Transverse colon (tissue), 4 donors: Measurements from ENCODE around the gene RELA. TPM values are rescaled to one million over a fixed set of nuclear protein-coding genes. Genes with fewer than 3 reads are reported as not detected.

ENCODE experiments used
- DNase-seq: peaks from one replicate; pipeline ENCODE4 v3.0.0-alpha.2; 2019
- H3K27ac ChIP-seq, 4 donors: fragments of 200-600 bp; sonication (generic); 2 replicates each; pipeline ENCODE4 v1.5.1; 2016 to 2018; ENCODE audit warnings: inconsistent platforms in 4 of 4
- H3K27me3 ChIP-seq: fragments of 200-600 bp; sonication (generic); 2 replicates; pipeline ENCODE4 v1.5.1; 2017; ENCODE audit warnings: inconsistent platforms
- H3K36me3 ChIP-seq, 4 donors: fragments of 200-600 bp; sonication (generic); 2 replicates each; pipeline ENCODE4 v1.5.1; 2017 to 2019; ENCODE audit warnings: inconsistent platforms in 4 of 4
- H3K4me1 ChIP-seq, 4 donors: fragments of 200-600 bp; sonication (generic); 2 replicates each; pipeline ENCODE4 v1.5.1; 2017 to 2020; ENCODE audit warnings: inconsistent platforms in 4 of 4
- H3K4me3 ChIP-seq, 4 donors: fragments of 200-600 bp; sonication (generic); 1 replicate in 1 of 4; 2 replicates in 3 of 4; pipeline versions ENCODE4 v1.5.1 to v1.6.1; 2017 to 2019; ENCODE audit warnings: inconsistent platforms in 4 of 4
- H3K9me3 ChIP-seq, 2 donors: fragments of 200-600 bp; sonication (generic); 2 replicates each; pipeline ENCODE4 v1.5.1; 2017 to 2019; ENCODE audit warnings: inconsistent platforms in 2 of 2
- EP300 ChIP-seq: sonication (generic); formaldehyde crosslinking; IDR thresholded peaks from one replicate; pipeline ENCODE4 v1.6.1; 2017; ENCODE audit warnings: antibody characterized with exemption, low read depth
- POLR2A ChIP-seq: fragments of 450-650 bp; IDR thresholded peaks from one replicate; pipeline ENCODE4 v1.6.1; 2016; ENCODE audit warnings: antibody characterized with exemption, mild to moderate bottlenecking, moderate library complexity
- POLR2AphosphoS5 ChIP-seq, 3 donors: sonication (generic); formaldehyde crosslinking; IDR thresholded peaks; one replicate each; pipeline ENCODE4 v1.6.1; 2016; ENCODE audit warnings: antibody characterized with exemption in 3 of 3
- WGBS, 2 donors: methylation state at CpG; one replicate each; pipeline ENCODE4 v1.1.5; 2018; ENCODE audit warnings: low coverage in 1 of 2; 5-methylcytosine and 5-hydroxymethylcytosine counted together
- in situ Hi-C, 4 donors: fragments of 200-750 bp; cut with MboI; loops; one replicate each; pipeline versions ENCODE4 v1.15.0 to v1.15.1; 2017; ENCODE audit warnings: low sequenced_read_pairs in 3 of 4, low pct_ligation_motif_present in 1 of 4, low pct_unique_long_range_greater_than_20kb in 1 of 4
- intact Hi-C: fragments of 100-400 bp; cut with DNase I; formaldehyde crosslinking; loops from one replicate; pipeline ENCODE4 v1.15.1; 2023; ENCODE audit warnings: low total_unique reads
- total RNA-seq, 4 donors: library from RNA; depleted of rRNA; stranded (reverse); fragments of >200 nt; gene quantifications; one replicate each; pipeline ENCODE4 v1.1.0, GENCODE V29; 2016
- TF ChIP-seq, protein P1 (sequence below), 5 experiments: fragments of 200-600 bp in 3 of 5; fragments of 450-650 bp in 2 of 5; sonication (generic) in 3 of 5; IDR thresholded peaks; 1 replicate in 2 of 5; 2 replicates in 3 of 5; pipeline ENCODE4 v1.5.1; 2016 to 2017; ENCODE audit warnings: antibody characterized with exemption in 5 of 5, inconsistent platforms in 3 of 5, mild to moderate bottlenecking in 2 of 5, moderate library complexity in 1 of 5

Gene RELA
- total RNA-seq, 4 donors from 2014 or later = 45.8 to 95.8 (median 58.4) TPM

DNA sequence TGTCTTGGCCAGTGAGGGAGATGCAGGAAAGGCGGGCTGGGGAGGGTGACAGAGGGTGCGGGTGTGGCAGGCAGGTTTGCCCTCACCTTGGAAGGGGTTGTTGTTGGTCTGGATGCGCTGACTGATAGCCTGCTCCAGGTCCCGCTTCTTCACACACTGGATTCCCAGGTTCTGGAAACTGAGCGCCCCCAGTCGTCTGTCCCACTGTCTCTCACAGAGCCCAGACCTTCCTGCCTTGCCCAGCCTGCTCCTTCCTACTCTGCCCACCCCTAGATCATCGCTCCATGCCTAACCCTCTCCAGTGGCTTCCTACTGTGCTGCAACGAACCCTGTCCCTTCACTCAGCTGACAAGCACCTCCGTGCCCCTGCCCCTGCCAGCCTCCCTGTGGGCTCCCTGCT lies 2.7 kb downstream of the RELA start:
- Histone ChIP-seq H3K36me3 (peaks cover 0 to 49% (median 23%) of the 10 kb centered on the region in 4 donors), H3K9me3 (no peaks in the 10 kb centered on the region), H3K4me1 (peaks cover 17 to 32% (median 25%) of the 10 kb centered on the region in 4 donors), H3K27ac (peak overlapping the region in 1 of 4 donors; percentile 18), H3K4me3 (no peak overlapping the region), H3K27me3 (no peaks in the 10 kb centered on the region)
- no peak for DNase-seq
- in situ Hi-C loops (no loop called here), intact Hi-C loops (no loop called here)
- TF ChIP-seq, protein P1, sequence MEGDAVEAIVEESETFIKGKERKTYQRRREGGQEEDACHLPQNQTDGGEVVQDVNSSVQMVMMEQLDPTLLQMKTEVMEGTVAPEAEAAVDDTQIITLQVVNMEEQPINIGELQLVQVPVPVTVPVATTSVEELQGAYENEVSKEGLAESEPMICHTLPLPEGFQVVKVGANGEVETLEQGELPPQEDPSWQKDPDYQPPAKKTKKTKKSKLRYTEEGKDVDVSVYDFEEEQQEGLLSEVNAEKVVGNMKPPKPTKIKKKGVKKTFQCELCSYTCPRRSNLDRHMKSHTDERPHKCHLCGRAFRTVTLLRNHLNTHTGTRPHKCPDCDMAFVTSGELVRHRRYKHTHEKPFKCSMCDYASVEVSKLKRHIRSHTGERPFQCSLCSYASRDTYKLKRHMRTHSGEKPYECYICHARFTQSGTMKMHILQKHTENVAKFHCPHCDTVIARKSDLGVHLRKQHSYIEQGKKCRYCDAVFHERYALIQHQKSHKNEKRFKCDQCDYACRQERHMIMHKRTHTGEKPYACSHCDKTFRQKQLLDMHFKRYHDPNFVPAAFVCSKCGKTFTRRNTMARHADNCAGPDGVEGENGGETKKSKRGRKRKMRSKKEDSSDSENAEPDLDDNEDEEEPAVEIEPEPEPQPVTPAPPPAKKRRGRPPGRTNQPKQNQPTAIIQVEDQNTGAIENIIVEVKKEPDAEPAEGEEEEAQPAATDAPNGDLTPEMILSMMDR (IDR thresholded peaks at IDR 0.05) = no peak
- TF ChIP-seq POLR2AphosphoS5 (IDR thresholded peaks at IDR 0.05) (no peak), POLR2A (no peak), EP300 (no peak)
- WGBS, 2 donors = 92 to 100% methylated on average over 2 to 9 of the region's 9 CpGs

DNA sequence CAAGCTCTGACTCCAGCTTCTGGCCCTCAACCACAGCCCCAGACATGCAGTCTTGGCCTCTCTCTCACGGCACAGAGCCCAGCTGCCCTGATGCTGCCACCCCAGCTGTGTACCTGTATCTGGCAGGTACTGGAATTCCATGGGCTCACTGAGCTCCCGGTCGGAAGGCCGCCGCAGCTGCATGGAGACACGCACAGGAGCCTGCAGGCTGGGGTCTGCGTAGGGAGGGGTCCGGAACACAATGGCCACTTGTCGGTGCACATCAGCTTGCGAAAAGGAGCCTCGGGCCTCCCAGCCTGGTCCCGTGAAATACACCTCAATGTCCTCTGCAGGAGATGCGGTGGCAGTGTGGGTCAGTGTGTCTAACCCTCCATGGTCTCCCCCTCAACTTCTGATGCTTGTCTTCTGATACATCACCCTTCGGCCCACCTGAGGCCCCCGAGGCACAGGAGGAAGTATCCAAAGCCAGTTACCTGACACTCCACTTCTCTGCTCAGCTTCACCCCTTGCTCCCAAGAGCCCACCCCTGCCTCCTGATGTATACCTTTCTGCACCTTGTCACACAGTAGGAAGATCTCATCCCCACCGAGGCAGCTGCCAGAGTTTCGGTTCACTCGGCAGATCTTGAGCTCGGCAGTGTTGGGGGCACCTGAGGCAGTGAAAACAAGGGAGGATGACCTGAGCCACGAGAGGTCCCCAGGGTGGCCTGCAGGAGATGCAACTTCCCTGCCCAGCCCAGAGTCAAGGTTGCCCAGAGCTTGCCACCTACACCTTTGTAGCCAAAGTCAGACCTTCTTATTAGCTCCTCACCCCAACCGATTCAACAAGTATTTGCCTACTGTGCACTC lies 4.3 kb downstream of the RELA start:
- peaks cover 20 to 36% (median 25%) of the 10 kb centered on the region in 4 donors for H3K4me1 ChIP-seq
- peaks cover 0 to 53% (median 25%) of the 10 kb centered on the region in 4 donors for H3K36me3 ChIP-seq
- 93% methylated on average over 21 of the region's 21 CpGs; no CpG with 5 or more reads in 1 of the 2 donors for WGBS, 2 donors
- H3K9me3 ChIP-seq = no peaks in the 10 kb centered on the region
- intact Hi-C loops = no loop called here
- TF ChIP-seq POLR2A (no peak), POLR2AphosphoS5 (IDR thresholded peaks at IDR 0.05) (no peak), EP300 (no peak)
- TF ChIP-seq, protein P1 (IDR thresholded peaks at IDR 0.05) = no peak
- no peaks in the 10 kb centered on the region for H3K27me3 ChIP-seq
- no peak overlapping the region for H3K27ac ChIP-seq
- H3K4me3 ChIP-seq = no peak overlapping the region
- no peak for DNase-seq
- in situ Hi-C loops = no loop called here

DNA sequence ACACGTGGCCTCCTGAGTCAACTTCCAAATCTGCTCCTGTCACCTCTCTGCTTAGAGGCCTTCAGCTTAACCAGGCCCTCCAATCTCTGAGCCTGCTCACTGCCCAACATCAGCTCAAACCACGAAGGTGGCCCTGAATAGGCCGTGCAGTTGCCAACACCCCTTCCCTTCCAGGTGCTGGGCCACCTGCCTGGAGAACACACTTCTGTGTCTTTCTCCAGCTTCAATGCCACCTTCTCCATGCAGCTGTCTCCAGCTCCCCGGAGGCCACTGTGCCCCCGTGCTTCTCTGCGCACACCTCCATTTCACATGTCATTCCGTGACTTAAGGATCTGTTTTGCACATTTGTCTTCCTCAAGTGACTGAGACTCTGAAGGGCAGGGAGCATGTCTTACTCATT lies 5.3 kb downstream of the RELA start:
- in situ Hi-C loops = no loop called here
- TF ChIP-seq EP300 (no peak), POLR2A (no peak), POLR2AphosphoS5 (IDR thresholded peaks at IDR 0.05) (no peak)
- TF ChIP-seq, protein P1 (IDR thresholded peaks at IDR 0.05) = no peak
- whole genome bisulfite sequencing, 2 donors = 88 to 96% methylated on average over 4 to 7 of the region's 7 CpGs
- Histone ChIP-seq H3K4me3 (no peak overlapping the region), H3K36me3 (peaks cover 0 to 53% (median 25%) of the 10 kb centered on the region in 4 donors), H3K27me3 (no peaks in the 10 kb centered on the region), H3K9me3 (no peaks in the 10 kb centered on the region), H3K27ac (no peak overlapping the region), H3K4me1 (peaks cover 24 to 41% (median 29%) of the 10 kb centered on the region in 4 donors)
- no peak for DNase-seq
- intact Hi-C loops = no loop called here

DNA sequence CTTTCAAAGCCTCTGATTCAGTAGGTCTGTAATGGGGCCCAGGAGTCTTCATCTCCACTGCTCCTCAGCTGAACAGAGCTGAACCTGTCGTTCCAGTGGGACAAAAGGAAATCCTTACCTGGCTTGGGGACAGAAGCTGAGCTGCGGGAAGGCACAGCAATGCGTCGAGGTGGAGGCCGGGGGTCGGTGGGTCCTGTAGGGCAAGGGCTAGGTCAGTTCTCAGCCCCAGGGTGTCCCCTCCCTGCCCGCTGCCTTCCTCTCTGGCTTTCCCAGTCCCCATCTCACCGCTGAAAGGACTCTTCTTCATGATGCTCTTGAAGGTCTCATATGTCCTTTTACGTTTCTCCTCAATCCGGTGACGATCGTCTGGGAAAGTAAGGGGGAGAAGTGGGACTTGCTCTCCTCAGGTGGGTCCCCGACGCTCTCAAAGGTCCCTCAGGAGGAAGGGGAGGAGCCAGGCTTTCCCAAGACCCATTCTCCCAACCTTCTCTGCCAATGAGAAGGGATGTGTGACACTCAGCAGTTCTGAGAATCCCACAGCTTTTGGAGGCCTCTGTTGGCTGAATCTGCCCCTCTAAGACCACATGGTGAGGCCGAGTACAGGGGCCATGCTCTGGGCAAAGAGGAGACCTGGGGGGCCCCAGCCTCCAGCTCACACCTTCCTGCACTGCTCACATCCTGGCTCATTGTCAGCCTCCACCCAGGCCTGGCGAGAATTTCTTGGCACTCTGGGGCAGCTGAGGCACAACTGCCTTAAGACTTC lies 7.0 kb downstream of the RELA start:
- H3K36me3 ChIP-seq = peaks cover 0 to 53% (median 25%) of the 10 kb centered on the region in 4 donors
- intact Hi-C loops = no loop called here
- TF ChIP-seq EP300 (no peak), POLR2AphosphoS5 (IDR thresholded peaks at IDR 0.05) (no peak), POLR2A (no peak)
- TF ChIP-seq, protein P1 (IDR thresholded peaks at IDR 0.05) = no peak
- DNase-seq = peak; percentile 8
- no peaks in the 10 kb centered on the region for H3K9me3 ChIP-seq
- no peak overlapping the region for H3K27ac ChIP-seq
- whole genome bisulfite sequencing, 2 donors = 90 to 92% methylated on average over 4 to 16 of the region's 16 CpGs
- H3K27me3 ChIP-seq = no peaks in the 10 kb centered on the region
- no peak overlapping the region for H3K4me3 ChIP-seq
- peaks cover 25 to 45% (median 32%) of the 10 kb centered on the region in 4 donors for H3K4me1 ChIP-seq
- in situ Hi-C loops = no loop called here
